ENCODE results near the gene ATP6V1F.

The ATP6V1F gene

GRCh38 chr7:128848289-128849155, 14.1 kb upstream of the ATP6V1F start:
- no peaks in the 10 kb centered on the region for H3K9me3 ChIP-seq (ENCODE audit: control insufficient read depth in 5 of 5, low read length in 5 of 5)
- no peak overlapping the region for H3K27ac ChIP-seq (ENCODE audit: low read depth, low read length)
- H3K4me1 ChIP-seq (ENCODE audit: control insufficient read depth in 5 of 5, insufficient read depth in 5 of 5, low read length in 5 of 5) = no peaks in the 10 kb centered on the region
- peaks cover 0 to 33% (median 16%) of the 10 kb centered on the region in 5 donors for H3K36me3 ChIP-seq (ENCODE audit: control insufficient read depth in 5 of 5, insufficient read depth in 5 of 5, low read length in 5 of 5)
- no peak overlapping the region for H3K4me3 ChIP-seq (ENCODE audit: low read depth in 1 of 5, low read length in 5 of 5)
- no peak overlapping the region for H3K9ac ChIP-seq (ENCODE audit: low read length in 5 of 5)
- H3K27me3 ChIP-seq (ENCODE audit: control insufficient read depth in 5 of 5, insufficient read depth in 4 of 5, low read length in 5 of 5) = no peaks in the 10 kb centered on the region

DNA sequence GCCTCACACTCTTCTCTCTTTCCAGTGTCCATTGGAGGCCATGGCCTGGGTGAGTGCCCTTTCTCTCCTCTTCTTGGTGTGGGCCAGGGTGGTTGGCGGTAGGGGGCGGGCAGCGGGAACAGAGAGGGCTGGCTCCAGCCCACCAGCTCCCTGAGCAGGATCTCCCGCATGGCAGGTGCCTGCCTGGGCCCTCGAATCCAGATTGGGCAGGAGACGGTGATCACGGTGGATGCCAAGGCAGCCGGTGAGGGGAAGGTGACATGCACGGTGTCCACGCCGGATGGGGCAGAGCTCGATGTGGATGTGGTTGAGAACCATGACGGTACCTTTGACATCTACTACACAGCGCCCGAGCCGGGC, 13.5 kb upstream of the ATP6V1F start:
- H3K27me3 ChIP-seq (ENCODE audit: control insufficient read depth in 5 of 5, insufficient read depth in 4 of 5, low read length in 5 of 5) = no peaks in the 10 kb centered on the region
- H3K36me3 ChIP-seq (ENCODE audit: control insufficient read depth in 5 of 5, insufficient read depth in 5 of 5, low read length in 5 of 5) = peaks cover 0 to 35% (median 15%) of the 10 kb centered on the region in 5 donors
- no peak overlapping the region for H3K9ac ChIP-seq (ENCODE audit: low read length in 5 of 5)
- H3K9me3 ChIP-seq (ENCODE audit: control insufficient read depth in 5 of 5, low read length in 5 of 5) = no peaks in the 10 kb centered on the region
- no peak overlapping the region for H3K27ac ChIP-seq (ENCODE audit: low read depth, low read length)
- H3K4me3 ChIP-seq (ENCODE audit: low read depth in 1 of 5, low read length in 5 of 5) = no peak overlapping the region
- no peaks in the 10 kb centered on the region for H3K4me1 ChIP-seq (ENCODE audit: control insufficient read depth in 5 of 5, insufficient read depth in 5 of 5, low read length in 5 of 5)

DNA sequence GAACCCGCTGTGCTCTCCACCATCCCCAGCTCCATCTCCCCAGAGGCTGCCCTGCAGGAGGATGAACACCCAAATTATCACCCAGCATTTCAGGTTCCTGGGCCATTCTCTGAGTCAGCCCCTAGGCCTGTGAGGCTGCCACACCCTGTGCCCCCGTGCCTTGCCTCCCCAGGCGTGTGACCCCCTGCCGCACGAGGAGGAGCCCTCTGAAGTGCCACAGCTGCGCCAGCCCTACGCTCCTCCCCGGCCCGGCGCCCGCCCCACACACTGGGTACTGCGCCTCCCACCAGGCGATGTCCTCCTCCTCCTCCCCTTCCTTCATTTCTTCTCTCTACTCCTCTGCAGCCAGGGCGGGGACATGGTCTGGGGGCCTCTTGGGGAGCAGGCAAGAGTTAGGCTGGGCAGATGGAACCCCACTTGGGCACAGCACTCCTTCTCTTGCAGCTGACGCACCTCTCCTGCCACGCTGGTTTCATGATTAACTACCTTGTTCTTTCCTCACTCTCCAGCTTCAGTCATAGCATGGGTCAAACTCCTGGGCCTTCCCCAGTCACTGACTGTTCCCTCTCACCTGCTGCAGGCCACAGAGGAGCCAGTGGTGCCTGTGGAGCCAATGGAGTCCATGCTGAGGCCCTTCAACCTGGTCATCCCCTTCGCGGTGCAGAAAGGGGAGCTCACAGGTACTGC, 12.7 kb upstream of the ATP6V1F start:
- H3K27me3 ChIP-seq (ENCODE audit: control insufficient read depth in 5 of 5, insufficient read depth in 4 of 5, low read length in 5 of 5) = no peaks in the 10 kb centered on the region
- no peaks in the 10 kb centered on the region for H3K4me1 ChIP-seq (ENCODE audit: control insufficient read depth in 5 of 5, insufficient read depth in 5 of 5, low read length in 5 of 5)
- H3K9ac ChIP-seq (ENCODE audit: low read length in 5 of 5) = no peak overlapping the region
- H3K4me3 ChIP-seq (ENCODE audit: low read depth in 1 of 5, low read length in 5 of 5) = no peak overlapping the region
- no peak overlapping the region for H3K27ac ChIP-seq (ENCODE audit: low read depth, low read length)
- H3K9me3 ChIP-seq (ENCODE audit: control insufficient read depth in 5 of 5, low read length in 5 of 5) = no peaks in the 10 kb centered on the region
- H3K36me3 ChIP-seq (ENCODE audit: control insufficient read depth in 5 of 5, insufficient read depth in 5 of 5, low read length in 5 of 5) = peaks cover 0 to 35% (median 18%) of the 10 kb centered on the region in 5 donors

- peaks cover 0 to 37% (median 21%) of the 10 kb centered on the region in 5 donors for H3K36me3 ChIP-seq (ENCODE audit: control insufficient read depth in 5 of 5, insufficient read depth in 5 of 5, low read length in 5 of 5)
- H3K9me3 ChIP-seq (ENCODE audit: control insufficient read depth in 5 of 5, low read length in 5 of 5) = no peaks in the 10 kb centered on the region
- H3K4me1 ChIP-seq (ENCODE audit: control insufficient read depth in 5 of 5, insufficient read depth in 5 of 5, low read length in 5 of 5) = no peaks in the 10 kb centered on the region
- H3K9ac ChIP-seq (ENCODE audit: low read length in 5 of 5) = no peak overlapping the region
- no peak overlapping the region for H3K4me3 ChIP-seq (ENCODE audit: low read depth in 1 of 5, low read length in 5 of 5)
- H3K27ac ChIP-seq (ENCODE audit: low read depth, low read length) = no peak overlapping the region
- no peaks in the 10 kb centered on the region for H3K27me3 ChIP-seq (ENCODE audit: control insufficient read depth in 5 of 5, insufficient read depth in 4 of 5, low read length in 5 of 5)
Measured at GRCh38 chr7:128852537-128853254, 10.0 kb upstream of the ATP6V1F start.

GRCh38 chr7:128853799-128854198, 8.9 kb upstream of the ATP6V1F start:
- no peak overlapping the region for H3K27ac ChIP-seq (ENCODE audit: low read depth, low read length)
- no peak overlapping the region for H3K4me3 ChIP-seq (ENCODE audit: low read depth in 1 of 5, low read length in 5 of 5)
- H3K9me3 ChIP-seq (ENCODE audit: control insufficient read depth in 5 of 5, low read length in 5 of 5) = no peaks in the 10 kb centered on the region
- H3K4me1 ChIP-seq (ENCODE audit: control insufficient read depth in 5 of 5, insufficient read depth in 5 of 5, low read length in 5 of 5) = peaks cover 0 to 5% (median 5%) of the 10 kb centered on the region in 5 donors
- H3K36me3 ChIP-seq (ENCODE audit: control insufficient read depth in 5 of 5, insufficient read depth in 5 of 5, low read length in 5 of 5) = peaks cover 0 to 33% (median 21%) of the 10 kb centered on the region in 5 donors
- H3K9ac ChIP-seq (ENCODE audit: low read length in 5 of 5) = no peak overlapping the region
- no peaks in the 10 kb centered on the region for H3K27me3 ChIP-seq (ENCODE audit: control insufficient read depth in 5 of 5, insufficient read depth in 4 of 5, low read length in 5 of 5)

- Histone ChIP-seq H3K9me3 (ENCODE audit: control insufficient read depth in 5 of 5, low read length in 5 of 5) (no peaks in the 10 kb centered on the region), H3K4me3 (ENCODE audit: low read depth in 1 of 5, low read length in 5 of 5) (no peak overlapping the region), H3K9ac (ENCODE audit: low read length in 5 of 5) (no peak overlapping the region), H3K4me1 (ENCODE audit: control insufficient read depth in 5 of 5, insufficient read depth in 5 of 5, low read length in 5 of 5) (peaks cover 1 to 11% (median 11%) of the 10 kb centered on the region in 5 donors), H3K36me3 (ENCODE audit: control insufficient read depth in 5 of 5, insufficient read depth in 5 of 5, low read length in 5 of 5) (peaks cover 0 to 33% (median 19%) of the 10 kb centered on the region in 5 donors), H3K27ac (ENCODE audit: low read depth, low read length) (no peak overlapping the region), H3K27me3 (ENCODE audit: control insufficient read depth in 5 of 5, insufficient read depth in 4 of 5, low read length in 5 of 5) (no peaks in the 10 kb centered on the region)
Measured at GRCh38 chr7:128854396-128854795, 8.3 kb upstream of the ATP6V1F start.

GRCh38 chr7:128855559-128855958, 7.1 kb upstream of the ATP6V1F start:
- peaks cover 0 to 28% (median 16%) of the 10 kb centered on the region in 5 donors for H3K36me3 ChIP-seq (ENCODE audit: control insufficient read depth in 5 of 5, insufficient read depth in 5 of 5, low read length in 5 of 5)

GRCh38 chr7:128856001-128856718, 6.5 kb upstream of the ATP6V1F start:
- H3K4me3 ChIP-seq (ENCODE audit: low read depth in 1 of 5, low read length in 5 of 5) = no peak overlapping the region
- H3K27me3 ChIP-seq (ENCODE audit: control insufficient read depth in 5 of 5, insufficient read depth in 4 of 5, low read length in 5 of 5) = no peaks in the 10 kb centered on the region
- no peak overlapping the region for H3K27ac ChIP-seq (ENCODE audit: low read depth, low read length)
- H3K9me3 ChIP-seq (ENCODE audit: control insufficient read depth in 5 of 5, low read length in 5 of 5) = no peaks in the 10 kb centered on the region
- no peak overlapping the region for H3K9ac ChIP-seq (ENCODE audit: low read length in 5 of 5)
- peaks cover 0 to 26% (median 15%) of the 10 kb centered on the region in 5 donors for H3K36me3 ChIP-seq (ENCODE audit: control insufficient read depth in 5 of 5, insufficient read depth in 5 of 5, low read length in 5 of 5)
- H3K4me1 ChIP-seq (ENCODE audit: control insufficient read depth in 5 of 5, insufficient read depth in 5 of 5, low read length in 5 of 5) = peaks cover 10 to 29% (median 26%) of the 10 kb centered on the region in 5 donors

More at GRCh38 chr7:128855559-128855958, 7.1 kb upstream of the ATP6V1F start:
- no peak overlapping the region for H3K4me3 ChIP-seq (ENCODE audit: low read depth in 1 of 5, low read length in 5 of 5)
- peaks cover 10 to 23% (median 23%) of the 10 kb centered on the region in 5 donors for H3K4me1 ChIP-seq (ENCODE audit: control insufficient read depth in 5 of 5, insufficient read depth in 5 of 5, low read length in 5 of 5)
- H3K9ac ChIP-seq (ENCODE audit: low read length in 5 of 5) = no peak overlapping the region
- H3K27me3 ChIP-seq (ENCODE audit: control insufficient read depth in 5 of 5, insufficient read depth in 4 of 5, low read length in 5 of 5) = no peaks in the 10 kb centered on the region
- no peak overlapping the region for H3K27ac ChIP-seq (ENCODE audit: low read depth, low read length)
- no peaks in the 10 kb centered on the region for H3K9me3 ChIP-seq (ENCODE audit: control insufficient read depth in 5 of 5, low read length in 5 of 5)

DNA sequence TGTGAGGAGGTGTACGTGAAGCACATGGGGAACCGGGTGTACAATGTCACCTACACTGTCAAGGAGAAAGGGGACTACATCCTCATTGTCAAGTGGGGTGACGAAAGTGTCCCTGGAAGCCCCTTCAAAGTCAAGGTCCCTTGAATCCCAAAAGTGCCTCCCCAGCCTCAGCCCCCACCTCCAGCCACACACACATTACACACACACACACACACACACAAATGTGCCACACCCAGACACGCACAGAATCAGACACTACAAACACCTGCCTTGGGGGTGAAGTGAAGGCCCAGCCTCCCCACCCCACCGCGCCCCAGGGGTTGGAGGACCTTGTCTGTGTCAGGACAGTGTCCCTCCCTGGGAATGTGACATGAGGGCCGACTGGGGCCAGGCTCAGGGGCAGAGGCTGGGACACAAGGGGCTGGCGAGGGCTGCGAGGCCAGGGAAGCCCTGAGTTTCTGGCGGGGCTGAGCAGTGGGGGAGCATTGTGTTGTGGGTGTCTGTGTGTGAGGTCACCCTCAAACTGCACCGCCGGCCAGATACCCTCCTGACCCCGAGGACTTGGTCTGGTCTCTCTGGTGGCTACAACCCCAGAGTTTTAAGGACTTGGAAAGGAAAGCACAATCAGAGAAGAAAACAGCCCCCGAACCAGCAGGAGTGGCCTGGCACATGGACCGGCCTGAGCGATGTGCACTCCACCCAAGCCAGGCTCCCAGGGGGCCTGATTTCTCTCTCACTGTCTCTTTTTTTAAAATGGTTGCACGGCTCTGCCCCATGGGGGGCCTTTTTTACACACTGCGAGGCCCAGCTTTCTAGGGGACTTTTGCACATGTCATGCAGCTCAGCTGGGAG, 4.0 kb upstream of the ATP6V1F start:
- no peaks in the 10 kb centered on the region for H3K27me3 ChIP-seq (ENCODE audit: control insufficient read depth in 5 of 5, insufficient read depth in 4 of 5, low read length in 5 of 5)
- H3K4me1 ChIP-seq (ENCODE audit: control insufficient read depth in 5 of 5, insufficient read depth in 5 of 5, low read length in 5 of 5) = peaks cover 13 to 44% (median 40%) of the 10 kb centered on the region in 5 donors
- peak overlapping the region; percentile 67 for H3K27ac ChIP-seq (ENCODE audit: low read depth, low read length)
- no peak overlapping the region for H3K4me3 ChIP-seq (ENCODE audit: low read depth in 1 of 5, low read length in 5 of 5)
- no peaks in the 10 kb centered on the region for H3K9me3 ChIP-seq (ENCODE audit: control insufficient read depth in 5 of 5, low read length in 5 of 5)
- peak overlapping the region in 4 of 5 donors; percentile 11 to 51 (median 33) for H3K9ac ChIP-seq (ENCODE audit: low read length in 5 of 5)
- peaks cover 0 to 17% (median 9%) of the 10 kb centered on the region in 5 donors for H3K36me3 ChIP-seq (ENCODE audit: control insufficient read depth in 5 of 5, insufficient read depth in 5 of 5, low read length in 5 of 5)

Measured in subcutaneous abdominal adipose tissue (tissue), 5 donors.